Thyroid gland (tissue), 4 donors: ENCODE measurements around the gene PC.

Experiments
- CTCF ChIP-seq, 6 experiments: fragments of 200-600 bp in 3 of 6; fragments of 450-650 bp in 3 of 6; sonication (generic) in 3 of 6; IDR thresholded peaks; one replicate each; pipeline ENCODE4 v1.5.1; 2016 to 2019; ENCODE audit warnings: antibody characterized with exemption in 6 of 6, mild to moderate bottlenecking in 2 of 6, inconsistent platforms in 1 of 6, moderate library complexity in 1 of 6
- POLR2A ChIP-seq, 2 donors: fragments of 450-650 bp; IDR thresholded peaks; one replicate each; pipeline ENCODE4 v1.6.1; 2017; ENCODE audit warnings: antibody characterized with exemption in 2 of 2, mild to moderate bottlenecking in 2 of 2, moderate library complexity in 1 of 2

- TF ChIP-seq CTCF (IDR thresholded peaks at IDR 0.05) (no peak), POLR2A (IDR thresholded peaks at IDR 0.05) (no peak)
Measured at GRCh38 chr11:66938582-66939135, 19.5 kb downstream of the PC start.
